ENCODE results near the gene PKDREJ. TPM values are rescaled to one million over a fixed set of nuclear protein-coding genes. Genes with fewer than 3 reads are reported as not detected.

The PKDREJ gene
- total and polyA plus RNA-seq, 2 experiments from 2014 or later: not detected

GRCh38 chr22:46272762-46273431 is 9.8 kb upstream of the PKDREJ start:
- Histone ChIP-seq H3K27ac (ENCODE audit: low read depth) (no peak overlapping the region), H3K9me2 (ENCODE audit: insufficient read depth) (no peaks in the 10 kb centered on the region), H3K4me2 (no peak overlapping the region), H3K36me3 (ENCODE audit: insufficient read depth) (peaks cover 16% of the 10 kb centered on the region; the same call in 1 of the 2 replicates), H3K4me1 (ENCODE audit: insufficient read depth) (no peaks in the 10 kb centered on the region), H3K79me2 (replicated peaks; ENCODE audit: insufficient read depth) (no peaks in the 10 kb centered on the region), H3F3A (replicated peaks; ENCODE audit: low read depth) (no peaks in the 10 kb centered on the region), H3K27me3 (ENCODE audit: insufficient read depth) (no peaks in the 10 kb centered on the region), H2AFZ (no peak overlapping the region), H3K4me3 (no peak overlapping the region), H4K20me1 (replicated peaks; ENCODE audit: insufficient read depth) (no peaks in the 10 kb centered on the region; the same call in none of the 2 replicates)
- Mint-ChIP-seq H3K4me1 (peaks cover 4% of the 10 kb centered on the region; the same call in 1 of the 3 replicates), H3K9me3 (no peaks in the 10 kb centered on the region), H3K27ac (no peak overlapping the region), H3K36me3 (ENCODE audit: low read depth) (peaks cover 34% of the 10 kb centered on the region), H3K4me3 (no peak overlapping the region), H3K27me3 (ENCODE audit: insufficient read depth, low read depth, poor library complexity) (peaks cover 7% of the 10 kb centered on the region)
- ATAC-seq (no peak), DNase-seq (ENCODE audit: low spot score) (no peak)
- TF ChIP-seq CREB1 (CRISPR knock-in tag; IDR thresholded peaks at IDR 0.05; ENCODE audit: low read depth) (no peak), POLR2AphosphoS5 (IDR thresholded peaks at IDR 0.05; ENCODE audit: low read depth) (no peak), EZH2phosphoT487 (IDR thresholded peaks at IDR 0.05; ENCODE audit: unreplicated experiment) (no peak), ZNF331 (CRISPR knock-in tag; IDR thresholded peaks at IDR 0.05; ENCODE audit: low read depth) (no peak)

DNA sequence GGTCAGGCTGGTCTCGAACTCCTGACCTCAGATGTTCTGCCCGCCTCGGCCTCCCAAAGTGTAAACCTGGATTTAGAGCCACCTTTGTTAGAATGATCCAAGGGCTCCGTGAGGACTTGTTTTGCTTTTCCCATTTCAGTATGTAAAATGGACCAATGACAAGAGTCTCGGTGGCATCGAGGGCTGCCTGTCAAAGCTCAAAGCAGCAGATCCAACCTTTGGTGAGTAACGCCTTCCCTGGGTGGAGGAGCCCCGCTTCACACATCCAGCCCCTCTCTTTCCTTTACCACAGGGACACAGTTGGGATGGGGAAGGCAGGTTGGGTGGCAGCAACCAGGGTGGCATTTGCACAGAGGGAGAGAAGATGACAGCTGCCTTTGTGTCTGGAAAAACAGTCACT is 9.1 kb upstream of the PKDREJ start:
- peaks cover 3% of the 10 kb centered on the region; the same call in 1 of the 3 replicates for H3K9me3 Mint-ChIP-seq
- H3K27ac ChIP-seq (ENCODE audit: low read depth): no peak overlapping the region
- no peaks in the 10 kb centered on the region; the same call in none of the 2 replicates for H4K20me1 ChIP-seq (replicated peaks; ENCODE audit: insufficient read depth)
- no peaks in the 10 kb centered on the region for H3K9me2 ChIP-seq (ENCODE audit: insufficient read depth)
- peaks cover 6% of the 10 kb centered on the region for H3K4me1 Mint-ChIP-seq
- H3K4me1 ChIP-seq (ENCODE audit: insufficient read depth): no peaks in the 10 kb centered on the region
- no peaks in the 10 kb centered on the region for H3K79me2 ChIP-seq (replicated peaks; ENCODE audit: insufficient read depth)
- peaks cover 10% of the 10 kb centered on the region for H3K27me3 Mint-ChIP-seq (ENCODE audit: insufficient read depth, low read depth, poor library complexity)
- no peak overlapping the region for H2AFZ ChIP-seq
- no peaks in the 10 kb centered on the region for H3K27me3 ChIP-seq (ENCODE audit: insufficient read depth)
- peaks cover 16% of the 10 kb centered on the region; the same call in 1 of the 2 replicates for H3K36me3 ChIP-seq (ENCODE audit: insufficient read depth)
- H3F3A ChIP-seq (replicated peaks; ENCODE audit: low read depth): no peaks in the 10 kb centered on the region
- TF ChIP-seq ZNF331 (CRISPR knock-in tag; IDR thresholded peaks at IDR 0.05; ENCODE audit: low read depth) (no peak), EZH2phosphoT487 (IDR thresholded peaks at IDR 0.05; ENCODE audit: unreplicated experiment) (no peak), EZH2 (IDR thresholded peaks at IDR 0.05; ENCODE audit: low read depth, unreplicated experiment) (no peak), CREB1 (CRISPR knock-in tag; IDR thresholded peaks at IDR 0.05; ENCODE audit: low read depth) (no peak), POLR2AphosphoS5 (IDR thresholded peaks at IDR 0.05; ENCODE audit: low read depth) (no peak), REST (IDR thresholded peaks at IDR 0.05; ENCODE audit: unreplicated experiment) (no peak), ZNF114 (CRISPR knock-in tag; IDR thresholded peaks at IDR 0.05) (no peak), STAT1 (IDR thresholded peaks at IDR 0.05; ENCODE audit: unreplicated experiment) (no peak)
- H3K4me3 Mint-ChIP-seq: no peak overlapping the region
- H3K36me3 Mint-ChIP-seq (ENCODE audit: low read depth): peaks cover 31% of the 10 kb centered on the region
- no peak overlapping the region for H3K4me3 ChIP-seq
- ATAC-seq (no peak), DNase-seq (ENCODE audit: low spot score) (no peak)
- H3K4me2 ChIP-seq: no peak overlapping the region
- no peak overlapping the region for H3K27ac Mint-ChIP-seq

All from GM23338 (cell line).